HG02623 (cell line): Measurements from ENCODE around the gene RNF2.
"Not testable (repeated sequence)": the region's sequence is repeated elsewhere in the genome, so short reads cannot be mapped to it uniquely, and the experiment has no call there.

Experiments used
- ATAC-seq: cut with Tn5 transposase; IDR thresholded peaks from one replicate; pipeline ENCODE4 v1.9.1; 2021; ENCODE audit warnings: moderate library complexity; ENCODE audit not compliant: unreplicated experiment

The RNF2 gene

DNA sequence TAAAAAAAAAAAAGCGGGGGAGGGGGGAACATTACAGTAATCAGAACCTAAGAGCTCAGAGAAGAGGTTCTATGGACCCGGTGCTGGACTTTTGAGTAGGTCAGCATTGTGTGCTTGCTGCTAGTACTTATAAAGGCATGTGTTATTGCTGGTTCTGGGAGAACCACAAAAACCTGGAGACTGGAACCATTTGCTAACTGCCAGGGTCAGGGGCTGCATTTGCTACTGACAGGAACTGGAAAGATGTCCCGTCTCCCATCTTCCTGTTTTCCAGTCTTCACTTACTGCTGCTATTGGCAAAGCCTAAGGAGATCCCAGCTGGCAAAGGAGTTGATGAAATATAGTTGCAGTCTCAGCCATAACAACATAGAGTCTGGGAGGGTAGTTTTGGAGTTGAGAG lies 4.3 kb downstream of the RNF2 start:
- ATAC-seq = no peak

DNA sequence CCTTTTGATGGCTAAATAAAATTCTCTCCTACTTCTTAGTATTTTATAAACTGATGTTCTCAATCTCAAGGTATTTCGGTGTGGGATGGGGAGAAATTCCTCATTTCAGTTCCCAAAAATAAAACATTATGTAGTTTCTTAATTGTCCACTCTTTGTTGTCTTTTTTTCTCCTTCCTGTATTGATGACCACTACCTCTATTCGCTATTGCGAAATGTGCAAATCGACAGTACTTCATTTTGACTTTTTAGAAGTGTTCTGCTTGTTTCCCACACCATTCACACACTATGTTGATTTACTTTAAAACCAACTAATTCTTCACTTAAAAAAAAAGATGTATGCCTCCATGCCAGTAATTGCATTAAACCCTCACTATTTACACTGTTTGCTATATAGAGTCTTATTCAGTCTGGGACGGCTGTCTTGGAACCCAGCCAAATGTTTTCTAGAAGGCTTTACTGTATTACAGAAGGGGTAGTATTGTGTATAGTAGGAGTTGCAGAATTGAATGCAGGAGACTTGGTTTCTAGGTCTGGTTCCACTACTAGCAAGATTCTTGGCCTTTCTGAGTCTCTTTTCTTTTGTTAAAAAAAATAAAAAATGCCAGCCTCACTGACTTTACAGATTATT lies 5.6 kb downstream of the RNF2 start:
- ATAC-seq = no peak

DNA sequence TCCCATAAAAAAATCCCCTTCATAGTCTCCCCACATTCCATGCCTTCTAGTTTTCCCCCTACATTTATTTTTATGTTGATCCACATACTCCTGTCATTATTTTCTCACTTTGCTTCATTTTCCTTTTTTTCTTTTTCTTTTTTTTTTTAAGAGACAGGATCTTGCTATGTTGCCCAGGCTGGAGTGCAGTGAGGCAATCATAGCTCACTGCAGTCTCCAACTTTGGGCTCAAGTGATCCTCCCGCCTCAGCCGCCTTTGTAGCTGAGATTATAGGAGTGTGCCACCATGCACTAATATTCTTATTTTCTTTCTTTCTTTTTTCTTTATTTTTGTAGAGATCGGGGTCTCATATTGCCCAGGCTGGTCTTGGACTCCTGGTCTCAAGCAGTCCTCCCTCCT lies 7.8 kb downstream of the RNF2 start:
- no peak for ATAC-seq

DNA sequence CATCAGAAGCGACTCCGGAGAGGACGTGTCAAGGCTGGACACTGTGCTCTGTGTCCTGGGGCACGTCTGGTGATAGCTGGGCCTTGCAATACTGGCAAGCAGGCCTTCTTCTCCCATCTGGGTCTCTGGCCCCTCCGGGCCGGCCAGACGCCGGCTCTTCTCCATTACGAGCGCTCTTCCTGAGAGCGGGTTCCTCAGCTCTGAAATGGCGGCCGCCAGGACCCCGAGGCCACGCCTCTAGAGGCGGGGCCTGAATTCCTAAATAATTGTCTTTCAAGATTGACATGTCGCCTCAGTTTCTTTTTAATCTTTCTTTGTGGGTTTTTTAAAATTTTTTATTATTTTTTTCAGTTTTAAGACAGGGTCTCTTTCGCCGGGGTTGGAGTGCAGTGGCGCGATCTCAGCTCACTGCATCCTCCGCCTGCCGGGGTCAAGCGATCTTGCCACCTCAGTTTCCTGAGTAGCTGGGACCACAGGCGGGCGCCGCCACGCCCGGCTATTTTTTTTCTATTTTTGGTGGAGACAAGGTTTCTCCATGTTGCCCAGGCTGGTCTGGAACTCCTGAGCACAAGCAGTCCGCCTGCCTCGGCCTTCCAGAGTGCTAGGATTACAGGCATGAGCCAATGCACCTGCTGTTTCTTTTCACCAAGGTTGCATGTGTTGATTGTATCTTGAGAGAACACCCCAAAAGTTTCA lies 9.2 kb downstream of the RNF2 start:
- ATAC-seq = no peak

DNA sequence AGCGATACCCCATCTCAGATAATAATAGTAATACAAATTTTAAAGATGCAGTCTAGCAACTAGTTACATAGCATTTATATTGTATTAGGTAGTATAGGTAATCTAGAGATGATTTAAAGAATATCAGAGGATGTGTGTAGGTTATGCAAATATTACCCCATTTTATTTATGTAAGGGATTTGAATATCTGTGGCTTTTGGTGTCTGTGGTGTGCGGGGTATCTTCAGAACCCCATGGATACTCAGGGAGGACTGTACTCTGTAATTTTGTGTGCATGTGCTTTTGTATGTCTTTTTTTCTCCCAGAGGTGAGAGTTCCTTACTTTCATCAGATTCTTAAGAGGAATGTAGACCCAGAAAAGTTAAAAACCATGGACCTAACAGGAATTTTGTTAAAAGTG lies 12.8 kb downstream of the RNF2 start:
- ATAC-seq = no peak

DNA sequence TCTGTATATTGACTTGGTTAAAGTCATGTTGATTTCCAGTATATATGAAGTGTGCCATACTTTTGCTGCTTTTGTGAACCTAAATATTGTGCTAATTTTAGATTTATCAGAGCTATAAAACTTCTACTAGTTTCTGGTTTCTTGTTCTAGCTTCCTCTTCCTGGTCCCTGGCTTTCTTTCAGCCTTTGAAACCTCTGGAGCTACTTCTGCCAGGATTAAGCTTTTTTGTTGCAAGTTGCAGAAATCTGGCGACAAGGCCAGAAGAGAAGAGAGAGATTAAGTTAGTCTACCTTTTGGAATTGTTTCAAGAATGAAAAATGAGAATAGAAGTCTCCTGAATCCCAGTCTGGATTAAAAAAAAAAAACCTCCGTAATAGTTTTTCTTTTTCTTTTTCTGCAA lies 13.5 kb downstream of the RNF2 start:
- ATAC-seq = no peak

DNA sequence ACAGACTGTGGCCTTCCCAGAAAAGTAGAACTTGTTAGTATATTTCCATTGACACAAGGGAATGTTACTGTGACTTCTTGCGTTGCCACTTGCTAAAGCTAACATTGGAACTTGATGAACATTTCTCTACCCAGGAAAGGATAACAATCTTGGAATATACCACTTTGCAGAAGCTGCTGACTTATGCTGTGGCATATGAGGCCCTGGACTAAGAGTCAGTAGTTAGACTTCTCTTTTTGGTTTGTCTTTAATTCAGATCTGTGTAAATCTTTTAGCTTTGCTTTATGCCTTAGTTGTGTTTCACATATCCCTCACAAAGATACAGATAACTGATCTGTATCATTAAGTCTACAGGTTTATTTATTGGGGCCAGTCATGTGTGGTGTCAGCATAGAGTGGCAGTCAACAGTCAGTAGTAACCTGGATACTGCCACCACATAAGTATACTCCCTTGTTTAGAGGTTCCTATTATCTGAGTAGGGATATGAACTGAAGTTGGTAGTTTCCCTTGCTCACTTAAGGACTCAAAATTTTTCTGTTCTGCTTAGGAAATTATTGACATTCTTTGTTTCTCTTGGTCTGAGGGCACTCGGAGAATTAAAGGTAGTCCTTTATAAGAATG lies 14.7 kb downstream of the RNF2 start:
- no peak for ATAC-seq

DNA sequence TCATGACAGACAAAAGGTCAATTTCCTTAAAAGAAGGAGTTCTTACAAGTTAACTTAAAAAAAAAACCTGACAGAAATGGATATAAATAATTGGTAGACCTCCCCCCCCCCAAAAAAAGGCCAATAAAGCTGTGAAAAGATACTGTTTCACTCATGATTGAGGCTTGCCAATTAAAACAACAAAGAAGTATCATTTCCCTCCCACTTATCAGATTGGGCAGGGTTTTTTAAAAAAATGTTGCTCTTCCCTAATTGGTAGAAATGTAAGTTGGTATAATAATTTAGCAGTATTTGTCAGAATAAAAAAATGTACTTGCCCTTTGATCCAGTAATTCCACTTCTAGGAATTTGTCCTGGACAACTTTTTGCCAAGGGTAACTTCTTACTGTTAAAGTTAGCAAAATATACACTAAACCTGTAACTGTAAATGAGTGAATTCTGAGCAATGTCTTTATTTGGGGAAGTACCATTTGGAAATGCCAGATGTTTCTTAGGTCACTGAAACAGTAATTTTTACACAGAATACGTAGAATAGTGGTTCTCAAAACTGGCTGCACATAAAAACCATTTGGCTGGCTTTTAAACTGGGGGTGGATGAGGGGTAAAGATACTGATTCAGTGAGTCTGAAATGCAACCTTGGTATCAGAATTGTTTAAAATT lies 17.5 kb downstream of the RNF2 start:
- ATAC-seq = no peak

DNA sequence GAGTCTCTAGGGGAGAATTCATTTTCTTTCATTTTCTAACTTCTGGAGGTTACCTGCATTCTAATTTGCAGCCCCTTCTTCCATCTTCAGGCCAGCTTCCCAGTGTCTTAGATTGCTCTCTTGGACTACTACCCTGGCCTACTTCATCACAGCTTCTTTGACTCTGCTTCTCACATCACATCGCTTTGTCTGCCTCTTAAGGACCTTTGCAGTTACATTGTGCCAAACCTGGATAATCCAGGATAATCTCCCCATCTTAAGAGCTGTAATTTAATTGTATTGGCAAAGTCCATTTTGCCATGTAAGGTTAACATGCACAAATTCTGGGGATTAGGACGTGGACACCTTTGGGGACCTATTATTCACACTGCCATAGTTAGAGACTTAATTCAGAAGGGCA lies 18.4 kb downstream of the RNF2 start:
- no peak for ATAC-seq

DNA sequence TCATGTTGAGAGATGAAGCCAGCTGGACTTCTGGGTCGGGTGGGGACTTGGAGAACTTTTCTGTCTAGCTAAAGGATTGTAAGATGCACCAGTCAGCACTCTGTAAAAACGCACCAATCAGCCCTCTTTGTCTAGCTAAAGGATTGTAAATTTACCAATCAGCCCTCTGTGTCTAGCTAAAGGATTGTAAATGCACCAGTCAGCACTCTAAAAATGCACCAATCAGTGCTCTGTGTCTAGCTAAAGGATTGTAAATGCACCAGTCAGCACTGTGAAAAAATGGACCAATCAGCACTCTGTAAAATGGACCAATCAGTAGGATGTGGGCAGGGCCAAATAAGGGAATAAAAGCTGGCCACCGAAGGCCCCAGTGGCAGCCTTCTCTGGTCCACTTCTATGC lies 19.6 kb downstream of the RNF2 start:
- not testable (repeated sequence) for ATAC-seq

DNA sequence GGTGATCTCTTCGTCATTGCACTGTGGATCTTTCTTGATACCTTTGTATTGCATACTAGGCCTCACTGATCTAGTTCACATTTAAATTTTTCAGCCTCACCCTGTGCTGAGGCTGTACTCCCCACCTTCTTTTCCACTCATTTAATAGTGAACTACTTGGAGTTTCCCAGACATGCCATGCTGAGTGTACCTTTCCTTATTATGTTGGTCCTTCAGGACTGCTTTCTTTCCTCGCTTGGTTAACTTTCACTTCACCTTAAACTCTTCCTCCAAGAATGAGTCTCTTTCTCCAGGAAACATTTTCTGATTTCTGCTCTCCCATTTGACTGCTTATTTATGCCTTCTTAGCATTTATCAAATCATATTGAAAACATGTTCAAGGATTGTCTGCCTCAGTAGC lies 20.8 kb downstream of the RNF2 start:
- ATAC-seq = no peak

DNA sequence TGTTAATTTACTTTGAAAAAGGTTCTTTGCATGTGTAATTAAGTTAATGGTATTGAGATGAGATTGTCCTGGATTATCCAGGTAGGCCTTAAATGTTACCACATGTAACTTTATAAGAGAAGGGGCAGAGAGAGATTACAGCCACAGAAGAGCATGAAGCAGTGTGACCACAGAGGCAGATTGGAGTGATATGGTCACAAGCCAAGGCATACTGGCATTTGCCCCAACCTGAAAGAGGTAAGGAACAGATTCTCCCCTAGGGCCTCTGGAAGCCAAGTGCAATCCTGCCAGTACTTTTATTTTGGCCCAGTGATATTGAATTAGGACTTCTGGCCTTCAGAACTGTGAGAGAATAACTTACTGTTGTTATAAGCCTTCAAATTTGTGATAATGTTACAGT lies 23.0 kb downstream of the RNF2 start:
- no peak for ATAC-seq

DNA sequence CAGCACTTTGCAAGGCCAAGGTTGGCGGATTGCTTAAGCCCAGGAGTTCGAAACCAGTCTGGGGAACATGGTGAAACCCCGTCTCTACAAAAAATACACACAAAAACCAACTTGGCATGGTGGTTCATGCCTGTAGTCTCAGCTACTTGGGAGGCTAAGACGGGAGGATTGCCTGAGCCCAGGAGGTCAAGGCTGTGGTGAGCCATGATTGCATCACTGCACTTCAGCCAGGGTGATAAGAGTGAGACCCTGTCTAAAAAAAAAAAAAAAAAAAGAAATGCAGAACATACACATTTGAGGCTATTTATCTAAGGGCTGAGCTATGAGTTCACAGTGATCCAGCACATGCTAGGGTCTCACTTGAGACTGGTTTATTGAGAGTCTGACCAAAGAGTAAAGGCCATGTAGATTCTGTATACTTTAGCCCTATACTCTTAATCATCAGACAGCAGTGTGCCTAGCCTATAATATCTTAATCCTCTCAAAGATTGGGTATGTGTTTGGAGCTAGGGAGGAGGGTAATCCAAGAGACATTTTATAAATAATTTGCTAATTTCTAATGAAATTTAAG lies 23.9 kb downstream of the RNF2 start:
- ATAC-seq = no peak

DNA sequence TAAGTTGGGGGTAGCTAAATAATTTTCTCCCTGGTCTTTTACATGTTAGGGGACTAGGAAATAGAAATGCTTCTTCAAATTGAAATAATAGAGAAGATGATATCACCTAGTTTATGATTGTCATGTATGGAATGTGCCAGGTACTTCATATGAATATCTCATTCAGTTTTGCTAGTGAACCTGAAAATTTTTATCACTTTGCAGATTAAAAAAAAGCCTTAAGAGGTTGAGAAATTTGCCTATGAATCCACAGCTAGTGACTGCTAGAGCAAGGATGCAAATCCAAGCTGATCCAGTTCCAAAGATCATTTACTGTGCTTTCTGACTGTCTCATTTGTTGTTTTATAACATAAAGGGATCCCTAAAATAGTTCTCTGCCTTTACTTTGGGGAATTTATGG lies 24.7 kb downstream of the RNF2 start:
- no peak for ATAC-seq

DNA sequence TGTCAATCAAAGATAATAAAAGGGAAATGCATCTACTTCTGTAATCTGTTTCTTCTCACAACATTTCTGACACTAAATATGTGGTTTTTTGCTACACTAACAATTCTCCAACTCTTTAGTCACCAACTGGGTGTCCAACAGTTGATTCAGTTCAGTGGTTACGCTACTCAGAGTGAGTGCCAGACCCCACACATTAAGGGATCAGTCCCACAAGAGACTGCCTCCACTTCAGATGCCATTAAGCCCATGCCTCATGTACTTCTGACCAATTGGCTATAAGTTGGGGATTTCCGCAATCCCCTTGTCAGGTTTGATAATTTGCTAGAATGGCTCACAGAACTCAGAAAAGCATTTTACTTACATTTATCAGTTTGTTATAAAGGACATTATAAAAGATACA lies 28.4 kb downstream of the RNF2 start:
- ATAC-seq = no peak

DNA sequence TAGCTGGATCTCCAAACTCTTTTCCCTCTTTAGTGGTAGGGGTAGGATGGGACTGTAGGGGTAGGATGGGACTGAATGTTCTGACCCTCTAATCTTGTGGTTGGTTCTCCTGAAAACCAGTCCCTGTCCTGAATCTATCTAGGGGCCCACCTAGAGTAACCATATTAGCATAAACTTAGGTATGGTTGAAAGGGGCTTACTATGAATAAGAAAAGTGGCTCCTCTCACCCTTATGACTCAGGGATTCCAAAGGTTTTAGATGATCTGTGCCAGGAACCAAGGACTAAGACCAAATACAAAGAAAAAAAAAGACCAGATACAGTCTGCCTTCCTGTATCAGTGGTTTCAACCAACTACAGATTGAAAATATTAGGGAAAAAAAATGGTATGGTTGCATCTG lies 28.9 kb downstream of the RNF2 start:
- ATAC-seq = no peak

DNA sequence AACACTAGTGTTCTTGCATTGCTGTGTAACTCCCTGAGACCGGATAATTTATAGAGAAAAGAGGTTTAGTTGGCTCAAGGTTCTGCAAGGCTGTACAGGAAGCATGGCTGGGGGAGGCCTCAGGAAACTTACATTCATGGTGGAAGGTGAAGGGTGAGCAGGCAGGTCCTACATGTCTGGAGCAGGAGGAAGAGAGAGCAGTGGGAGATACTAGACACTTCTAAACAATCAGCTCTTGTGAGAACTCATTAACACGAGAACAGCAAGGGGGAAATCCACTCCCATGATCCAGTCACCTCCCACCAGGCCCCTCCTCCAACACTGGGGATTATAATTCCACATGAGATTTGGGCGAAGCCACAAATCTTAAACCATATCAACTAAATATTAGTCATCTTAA lies 30.1 kb downstream of the RNF2 start:
- no peak for ATAC-seq

DNA sequence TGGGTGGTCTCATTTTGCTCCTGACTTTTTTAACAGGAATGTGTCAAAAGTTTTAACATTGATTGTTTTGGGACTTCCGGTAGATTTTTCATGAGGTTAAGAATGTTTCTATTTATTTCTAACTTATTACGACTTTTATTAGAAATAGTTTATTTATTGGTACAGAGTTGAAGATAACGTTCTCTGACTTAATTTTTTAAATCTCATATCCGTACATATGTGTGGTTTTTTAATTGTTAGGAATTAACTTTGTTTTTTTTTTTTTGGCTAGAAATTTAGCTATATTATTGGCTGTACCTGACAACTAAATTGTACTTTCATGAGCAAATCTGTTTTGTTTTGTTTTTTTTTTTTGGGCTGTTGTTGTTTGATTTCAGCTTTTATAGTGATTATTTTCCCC lies 32.0 kb downstream of the RNF2 start:
- no peak for ATAC-seq

DNA sequence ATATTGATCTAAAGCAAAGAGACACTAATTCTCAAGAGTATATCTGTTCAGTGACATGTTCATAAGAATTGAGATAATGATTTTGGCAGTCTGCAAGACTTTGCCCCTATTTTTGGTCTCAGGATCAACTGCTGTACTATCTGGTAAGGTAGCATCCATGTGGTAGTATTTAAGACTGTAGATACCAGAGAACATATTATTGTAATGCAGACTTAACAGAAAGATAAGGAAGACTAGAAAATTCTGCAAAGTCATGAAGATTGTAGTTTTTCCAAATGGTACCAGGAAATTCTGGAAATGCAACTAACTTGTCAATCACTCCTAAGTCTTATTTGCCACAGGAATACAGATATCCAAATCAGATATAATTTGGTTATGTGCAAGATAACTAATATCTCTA lies 35.1 kb downstream of the RNF2 start:
- ATAC-seq = no peak

DNA sequence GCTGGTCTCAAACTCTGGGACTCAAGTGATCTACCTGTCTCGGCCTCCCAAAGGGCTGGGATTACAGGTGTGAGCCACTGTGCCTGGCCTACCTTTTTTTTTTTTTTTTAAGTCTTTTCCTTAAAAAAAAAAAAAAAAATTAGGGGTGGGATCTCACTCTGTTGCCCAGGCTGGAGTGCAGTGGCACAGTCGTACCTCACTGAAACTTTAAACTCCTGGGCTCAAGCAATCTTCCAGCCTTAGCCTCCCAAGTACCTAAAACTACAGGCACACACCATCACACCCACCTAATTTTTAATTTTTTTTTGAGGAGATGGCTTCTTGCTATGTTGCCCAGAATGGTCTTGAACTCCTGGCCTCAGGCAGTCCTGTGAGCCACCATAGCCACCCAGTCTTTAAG lies 38.5 kb downstream of the RNF2 start:
- ATAC-seq = no peak

DNA sequence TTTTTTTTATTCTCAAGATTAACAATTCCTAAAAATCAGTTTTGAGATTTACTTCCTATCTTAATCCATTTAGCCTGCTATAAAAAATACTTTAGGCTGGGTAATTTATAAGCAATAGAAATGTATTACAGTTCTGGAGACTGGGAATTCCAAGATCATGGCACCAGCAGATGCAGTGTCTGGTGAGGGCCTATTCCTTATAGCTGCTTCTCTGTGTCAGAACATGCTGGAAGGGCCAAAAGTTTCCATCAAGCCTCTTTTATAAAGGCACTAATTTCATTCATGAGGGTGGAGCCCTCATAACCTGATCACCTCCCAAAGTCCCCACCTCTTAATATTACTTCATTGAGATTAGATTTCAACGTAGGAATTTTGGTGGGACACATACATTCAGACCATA lies 41.7 kb downstream of the RNF2 start:
- ATAC-seq = no peak

DNA sequence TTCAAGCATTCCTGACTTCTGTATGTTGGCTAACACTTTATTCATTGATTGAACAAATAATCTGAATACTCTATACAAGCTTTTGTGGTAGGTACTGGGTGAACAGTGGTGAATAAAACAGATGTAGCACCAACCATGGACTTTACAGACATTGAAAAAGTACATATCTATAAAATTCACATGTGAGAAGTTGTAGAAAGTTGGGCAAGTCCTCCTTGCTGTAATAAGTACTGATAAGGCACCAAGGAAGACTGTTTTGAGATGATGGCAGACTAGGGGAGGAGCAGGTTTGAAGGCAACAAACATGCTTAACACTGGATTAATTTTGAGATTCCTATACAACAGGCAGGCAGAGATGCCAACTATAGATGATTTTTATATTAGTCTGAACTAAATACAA lies 42.4 kb downstream of the RNF2 start:
- ATAC-seq = no peak
